GM19043 (cell line): ENCODE measurements around the gene SLCO4A1.
"Not testable (repeated sequence)": the region's sequence is repeated elsewhere in the genome, so short reads cannot be mapped to it uniquely, and the experiment has no call there.

Experiments used
- ATAC-seq: cut with Tn5 transposase; IDR thresholded peaks from one replicate; pipeline ENCODE4 v1.9.1; 2021; ENCODE audit warnings: low read depth; ENCODE audit not compliant: unreplicated experiment

SLCO4A1 gene

GRCh38 chr20:62679978-62680589 lies 37.8 kb downstream of the SLCO4A1 start:
- no peak for ATAC-seq

DNA sequence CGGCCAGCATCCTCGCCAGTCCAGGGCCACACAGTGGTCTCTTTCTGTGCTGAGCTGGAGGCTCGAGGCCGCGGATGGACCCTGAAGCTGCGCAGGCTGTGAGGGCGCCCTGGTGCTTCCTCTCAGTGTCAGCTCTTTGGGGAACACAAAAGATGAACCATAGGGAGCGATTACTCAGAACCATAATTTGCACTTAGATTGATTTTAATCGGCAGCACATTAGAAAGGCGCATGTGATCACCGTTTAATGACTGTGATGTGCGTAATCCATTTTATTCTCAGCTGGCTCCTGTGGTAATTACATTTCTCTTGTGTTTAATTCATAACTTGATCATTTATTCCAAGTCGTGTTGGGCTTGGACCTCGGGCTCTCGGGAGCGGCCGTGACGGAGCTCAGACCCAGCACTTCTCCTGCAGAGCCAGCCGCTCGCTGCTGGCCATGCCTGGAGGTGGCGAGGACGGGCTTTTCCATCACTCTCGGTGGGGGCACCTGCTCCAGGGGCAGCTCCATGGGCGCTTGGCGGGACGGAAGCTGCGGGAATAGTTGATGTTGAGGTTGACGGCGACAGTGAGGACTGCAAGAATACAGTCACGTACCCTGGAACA lies 40.7 kb downstream of the SLCO4A1 start:
- no peak for ATAC-seq

DNA sequence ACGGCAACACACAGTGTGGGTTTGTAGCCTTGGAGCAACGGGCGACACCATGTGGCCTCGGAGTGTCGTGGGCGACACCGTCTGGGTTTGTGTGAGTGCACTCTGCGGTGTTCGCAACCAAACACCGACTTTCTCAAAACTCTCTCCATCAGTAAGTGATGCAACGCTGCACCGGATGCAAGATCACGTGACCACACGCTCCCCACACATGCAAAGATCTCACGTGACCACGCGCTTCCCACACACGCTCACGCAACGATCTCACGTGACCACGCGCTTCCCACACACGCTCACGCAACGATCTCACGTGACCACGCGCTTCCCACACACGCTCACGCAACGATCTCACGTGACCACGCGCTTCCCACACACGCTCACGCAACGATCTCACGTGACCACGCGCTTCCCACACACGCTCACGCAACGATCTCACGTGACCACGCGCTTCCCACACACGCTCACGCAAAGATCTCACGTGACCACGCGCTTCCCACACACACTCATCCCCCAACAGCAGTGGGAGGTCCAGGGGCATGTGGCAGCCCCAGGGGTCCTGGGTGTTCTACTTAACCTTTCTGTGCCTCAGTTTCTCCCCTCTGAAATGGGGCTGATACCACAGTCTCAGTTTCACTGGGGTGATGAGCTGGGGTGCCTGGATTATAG lies 41.5 kb downstream of the SLCO4A1 start:
- not testable (repeated sequence) for ATAC-seq

- no peak for ATAC-seq
Measured at GRCh38 chr20:62684981-62685380, 42.7 kb downstream of the SLCO4A1 start.

- ATAC-seq, result no peak
Measured at GRCh38 chr20:62685781-62686555, 43.7 kb downstream of the SLCO4A1 start.

- ATAC-seq, result no peak
Measured at GRCh38 chr20:62686869-62687830, 44.8 kb downstream of the SLCO4A1 start.

DNA sequence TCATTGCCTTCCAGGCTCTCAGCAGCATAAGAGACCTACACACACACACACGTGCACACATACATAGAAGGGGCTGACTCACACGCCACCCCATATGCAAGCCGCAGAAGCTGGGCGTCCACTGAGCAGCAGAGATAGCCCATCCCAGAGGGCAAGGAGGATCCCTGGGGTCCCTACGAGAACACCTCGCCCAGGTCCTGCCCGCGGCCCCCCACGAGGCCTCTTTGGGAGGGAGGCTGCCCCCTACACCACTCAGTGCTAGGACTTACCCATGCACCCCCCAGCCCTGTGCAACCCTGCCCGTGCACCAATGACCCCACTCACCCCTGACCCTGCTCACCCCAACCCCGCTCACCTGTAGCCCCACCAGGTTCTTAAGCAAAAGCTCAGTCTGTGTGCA lies 45.8 kb downstream of the SLCO4A1 start:
- no peak for ATAC-seq

GRCh38 chr20:62688855-62689460 lies 46.7 kb downstream of the SLCO4A1 start:
- ATAC-seq, result no peak

- no peak for ATAC-seq
Measured at GRCh38 chr20:62689861-62690260, 47.6 kb downstream of the SLCO4A1 start.

GRCh38 chr20:62690261-62690820 lies 48.0 kb downstream of the SLCO4A1 start:
- no peak for ATAC-seq

DNA sequence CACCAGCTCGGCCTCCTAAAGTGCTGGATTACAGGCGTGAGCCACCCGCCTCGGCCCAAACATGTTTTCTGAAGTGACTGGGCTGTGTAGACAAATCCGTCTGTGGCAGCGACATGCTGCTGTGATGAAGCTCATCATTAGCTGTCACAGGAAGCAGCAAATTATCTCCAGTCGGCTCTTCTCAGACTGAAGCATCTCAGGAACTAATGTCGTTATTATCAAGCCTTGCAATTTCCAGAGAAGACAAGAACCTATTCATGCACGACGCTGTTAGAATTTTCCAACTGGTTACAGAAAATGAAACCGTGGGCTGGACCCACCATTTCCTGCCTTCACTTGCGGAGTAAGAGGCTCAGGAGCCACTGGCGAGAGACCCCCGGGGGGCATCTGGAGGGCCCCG lies 49.2 kb downstream of the SLCO4A1 start:
- ATAC-seq, result no peak

DNA sequence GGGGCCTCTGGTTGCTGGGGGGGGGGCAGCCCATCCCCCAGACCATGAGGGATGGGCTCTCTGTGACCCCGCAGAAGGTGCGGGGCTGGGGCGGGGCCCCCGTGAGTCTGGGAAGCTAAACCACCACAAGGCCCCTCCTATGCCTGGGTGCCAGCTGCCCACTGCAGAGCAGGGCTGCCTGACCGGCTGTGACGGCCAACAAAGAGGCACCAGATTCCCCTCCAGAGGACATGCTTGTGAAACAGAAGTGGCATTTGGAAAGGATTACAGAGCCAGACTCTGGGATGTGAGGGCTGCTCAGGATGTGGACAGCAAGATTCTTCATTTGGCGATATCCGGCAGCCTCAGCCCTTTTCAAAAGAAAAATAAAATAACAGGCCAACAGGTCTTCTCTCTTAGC lies 49.9 kb downstream of the SLCO4A1 start:
- ATAC-seq, result no peak

DNA sequence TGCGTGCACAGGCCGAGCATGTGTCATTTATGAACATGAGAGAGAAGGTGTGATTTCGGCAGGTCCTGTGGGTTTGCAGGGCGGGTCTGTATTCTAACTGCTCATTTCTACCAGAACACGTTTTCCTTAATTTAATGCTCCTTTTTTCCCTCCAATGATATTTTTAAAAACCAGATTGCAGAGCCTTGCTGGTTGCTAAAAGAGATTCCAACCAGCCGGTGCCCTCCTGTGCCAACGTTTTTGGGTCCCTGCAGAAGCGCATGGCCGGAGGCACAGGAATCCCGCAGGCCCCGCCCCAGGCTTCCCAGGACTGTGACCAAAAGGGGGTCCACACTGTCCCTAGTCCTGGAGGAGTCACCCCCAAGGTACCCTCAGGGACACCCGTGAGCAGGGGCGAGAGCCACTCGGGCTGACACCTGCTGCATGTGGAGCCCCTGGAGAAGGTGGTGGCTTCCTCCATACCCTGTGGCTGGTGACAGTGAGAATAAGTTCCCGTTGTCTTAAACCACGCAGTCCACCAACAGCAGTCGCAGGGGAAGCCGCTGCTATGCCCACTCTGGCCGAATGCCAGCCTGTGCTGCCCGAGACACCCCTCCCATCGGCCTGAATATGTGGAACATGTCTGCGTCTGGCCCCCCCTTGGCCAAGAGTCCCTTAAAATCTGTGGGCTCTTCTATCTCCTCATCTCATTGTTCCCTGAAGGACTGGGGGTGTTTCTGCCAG lies 50.7 kb downstream of the SLCO4A1 start:
- no peak for ATAC-seq

- ATAC-seq, result no peak
Measured at GRCh38 chr20:62693524-62693922, 51.2 kb downstream of the SLCO4A1 start.

- ATAC-seq, result no peak
Measured at GRCh38 chr20:62694106-62694505, 51.8 kb downstream of the SLCO4A1 start.

DNA sequence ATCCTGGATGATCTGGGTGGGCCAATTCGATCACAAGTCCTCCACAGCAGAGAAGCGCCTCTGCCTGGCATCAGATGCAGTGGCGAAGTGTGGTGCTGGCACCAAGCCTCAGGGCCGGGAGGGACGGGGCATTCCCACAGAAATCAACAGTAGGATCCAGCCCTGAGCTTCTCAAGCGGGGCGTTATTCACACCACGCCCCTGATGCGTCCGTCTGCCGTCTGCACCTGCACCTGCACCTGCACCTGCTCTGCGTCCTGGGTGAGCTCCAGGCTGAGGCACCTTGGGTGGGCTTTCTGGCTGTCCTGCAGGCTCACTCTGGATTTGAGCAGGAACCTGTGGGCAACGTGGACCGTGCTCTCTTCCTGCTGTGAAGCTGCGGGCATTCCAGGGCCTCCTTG lies 52.6 kb downstream of the SLCO4A1 start:
- no peak for ATAC-seq

- ATAC-seq, result no peak
Measured at GRCh38 chr20:62695448-62696414, 53.4 kb downstream of the SLCO4A1 start.
